Fibroblast of lung (primary cell): ENCODE results near the gene MCM6.

Experiments
- EZH2 ChIP-seq: IDR thresholded peaks from 2 replicates; pipeline ENCODE4 v1.5.1; 2012; ENCODE audit warnings: low read length, control low read depth, mild to moderate bottlenecking; ENCODE audit errors: missing control alignments
- TF ChIP-seq, protein P1 (sequence below), 2 donors: IDR thresholded peaks in 1 of 2; conservative IDR thresholded peaks in 1 of 2; 1 replicate in 1 of 2; 2 replicates in 1 of 2; pipeline ENCODE4 v1.5.1; 2011 to 2012; ENCODE audit warnings: low read length in 2 of 2, control low read depth in 1 of 2, inconsistent platforms in 1 of 2, low read depth in 1 of 2, mild to moderate bottlenecking in 1 of 2

DNA sequence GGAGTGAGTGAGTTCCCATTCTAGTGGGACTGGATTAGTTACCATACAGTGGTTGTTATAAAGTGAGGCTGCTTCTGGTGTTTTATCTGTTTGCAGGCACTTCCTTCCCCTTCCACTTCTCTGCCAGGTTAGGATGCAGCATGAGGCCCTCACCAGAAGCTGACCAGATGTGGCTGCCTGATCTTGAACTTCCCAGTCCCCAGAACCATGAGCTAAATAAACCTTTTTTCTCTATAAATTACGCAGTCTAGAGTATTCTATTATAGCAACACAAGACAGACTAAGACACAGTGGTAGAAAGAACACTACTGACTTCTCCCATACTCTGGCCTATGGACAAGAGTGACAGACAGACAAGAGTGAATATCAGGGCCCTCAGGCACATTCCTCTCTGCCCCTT, 53.4 kb downstream of the MCM6 start:
- TF ChIP-seq EZH2, result no peak
- TF ChIP-seq, protein P1, sequence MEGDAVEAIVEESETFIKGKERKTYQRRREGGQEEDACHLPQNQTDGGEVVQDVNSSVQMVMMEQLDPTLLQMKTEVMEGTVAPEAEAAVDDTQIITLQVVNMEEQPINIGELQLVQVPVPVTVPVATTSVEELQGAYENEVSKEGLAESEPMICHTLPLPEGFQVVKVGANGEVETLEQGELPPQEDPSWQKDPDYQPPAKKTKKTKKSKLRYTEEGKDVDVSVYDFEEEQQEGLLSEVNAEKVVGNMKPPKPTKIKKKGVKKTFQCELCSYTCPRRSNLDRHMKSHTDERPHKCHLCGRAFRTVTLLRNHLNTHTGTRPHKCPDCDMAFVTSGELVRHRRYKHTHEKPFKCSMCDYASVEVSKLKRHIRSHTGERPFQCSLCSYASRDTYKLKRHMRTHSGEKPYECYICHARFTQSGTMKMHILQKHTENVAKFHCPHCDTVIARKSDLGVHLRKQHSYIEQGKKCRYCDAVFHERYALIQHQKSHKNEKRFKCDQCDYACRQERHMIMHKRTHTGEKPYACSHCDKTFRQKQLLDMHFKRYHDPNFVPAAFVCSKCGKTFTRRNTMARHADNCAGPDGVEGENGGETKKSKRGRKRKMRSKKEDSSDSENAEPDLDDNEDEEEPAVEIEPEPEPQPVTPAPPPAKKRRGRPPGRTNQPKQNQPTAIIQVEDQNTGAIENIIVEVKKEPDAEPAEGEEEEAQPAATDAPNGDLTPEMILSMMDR (conservative IDR thresholded peaks at IDR 0.05 in 1 of 2, IDR thresholded peaks at IDR 0.05 in 1 of 2; ENCODE audit: low read depth in 1 of 2, low read length in 2 of 2), result no peak
